HG02588 (cell line): ENCODE results near the gene DCAF4.
"Not testable (repeated sequence)": the region's sequence is repeated elsewhere in the genome, so short reads cannot be mapped to it uniquely, and the experiment has no call there.

Experiments
- ATAC-seq: cut with Tn5 transposase; IDR thresholded peaks from one replicate; pipeline ENCODE4 v1.9.1; 2021; ENCODE audit warnings: mild to moderate bottlenecking, moderate library complexity; ENCODE audit not compliant: unreplicated experiment

Gene DCAF4

GRCh38 chr14:72966038-72966437, 39.8 kb downstream of the DCAF4 start:
- no peak for ATAC-seq

GRCh38 chr14:72968316-72968715, 42.1 kb downstream of the DCAF4 start:
- no peak for ATAC-seq

GRCh38 chr14:72970058-72970630, 43.9 kb downstream of the DCAF4 start:
- no peak for ATAC-seq

GRCh38 chr14:72970824-72971434, 44.7 kb downstream of the DCAF4 start:
- no peak for ATAC-seq

GRCh38 chr14:72974661-72975060, 48.4 kb downstream of the DCAF4 start:
- ATAC-seq: no peak

- no peak for ATAC-seq
These were observed 49.5 kb downstream of the DCAF4 start for GRCh38 chr14:72975770-72976169.

GRCh38 chr14:72978856-72979255, 52.6 kb downstream of the DCAF4 start:
- ATAC-seq: no peak

- no peak for ATAC-seq
These were observed 54.6 kb downstream of the DCAF4 start for GRCh38 chr14:72980863-72981262.

- no peak for ATAC-seq
These were observed 56.0 kb downstream of the DCAF4 start for GRCh38 chr14:72982146-72982708.

GRCh38 chr14:72986214-72986613, 60.0 kb downstream of the DCAF4 start:
- ATAC-seq: no peak

GRCh38 chr14:72986857-72987256, 60.6 kb downstream of the DCAF4 start:
- no peak for ATAC-seq

GRCh38 chr14:72990171-72990570, 63.9 kb downstream of the DCAF4 start:
- ATAC-seq: no peak

- no peak for ATAC-seq
These were observed 70.7 kb downstream of the DCAF4 start for GRCh38 chr14:72996916-72997315.

GRCh38 chr14:72998252-72998903, 72.1 kb downstream of the DCAF4 start:
- ATAC-seq: no peak

GRCh38 chr14:72999316-72999715, 73.1 kb downstream of the DCAF4 start:
- no peak for ATAC-seq

GRCh38 chr14:73000073-73000472, 73.8 kb downstream of the DCAF4 start:
- ATAC-seq: no peak

- ATAC-seq: no peak
These were observed 77.4 kb downstream of the DCAF4 start for GRCh38 chr14:73003681-73004080.

GRCh38 chr14:73004641-73005040, 78.4 kb downstream of the DCAF4 start:
- ATAC-seq: not testable (repeated sequence)

GRCh38 chr14:73007835-73008234, 81.6 kb downstream of the DCAF4 start:
- no peak for ATAC-seq

- ATAC-seq: no peak
These were observed 82.2 kb downstream of the DCAF4 start for GRCh38 chr14:73008501-73008900.
